Upper lobe of left lung (tissue), 4 donors: ENCODE data around the gene MLF1.

ENCODE experiments used
- EP300 ChIP-seq, 4 donors: sonication (generic); formaldehyde crosslinking; IDR thresholded peaks; one replicate each; pipeline ENCODE4 v1.5.1; 2017; ENCODE audit warnings: antibody characterized with exemption in 4 of 4, control low read depth in 2 of 4
- POLR2A ChIP-seq, 4 donors: fragments of 450-650 bp; IDR thresholded peaks; one replicate each; pipeline ENCODE4 v1.5.1; 2016 to 2017; ENCODE audit warnings: antibody characterized with exemption in 4 of 4, mild to moderate bottlenecking in 2 of 4
- POLR2AphosphoS5 ChIP-seq, 2 donors: sonication (generic); formaldehyde crosslinking; IDR thresholded peaks; one replicate each; pipeline ENCODE4 v1.5.1; 2017; ENCODE audit warnings: antibody characterized with exemption in 2 of 2

DNA sequence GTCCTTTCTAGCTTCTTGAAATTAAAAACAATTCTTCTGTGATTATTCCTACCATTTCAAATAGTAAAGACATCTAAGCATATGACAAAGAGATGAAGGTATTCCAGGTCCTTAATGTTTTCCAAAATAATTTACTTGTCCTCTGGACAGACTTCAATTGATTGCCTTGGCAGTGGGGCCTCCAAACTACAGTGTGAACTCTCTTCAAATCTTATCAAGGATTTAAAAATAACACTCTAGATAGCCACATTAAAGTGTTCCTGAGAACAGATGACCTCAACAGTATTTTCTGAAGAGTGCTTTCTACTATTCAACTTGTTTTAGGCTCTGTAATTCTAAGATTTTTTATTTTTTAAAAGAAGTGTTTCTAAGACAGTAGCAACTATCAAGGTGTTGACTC, 7.9 kb upstream of the MLF1 start:
- TF ChIP-seq POLR2AphosphoS5 (IDR thresholded peaks at IDR 0.05) (no peak), EP300 (IDR thresholded peaks at IDR 0.05) (no peak), POLR2A (IDR thresholded peaks at IDR 0.05) (no peak)
